GM12801 (cell line): ENCODE measurements around the gene AAK1.

Experiments
- CTCF ChIP-seq: IDR thresholded peaks from one replicate; pipeline ENCODE4 v1.5.1; 2011; ENCODE audit warnings: control low read depth; ENCODE audit not compliant: insufficient read length; ENCODE audit errors: extremely low read depth

AAK1 gene

GRCh38 chr2:69589973-69590652 is 53.4 kb downstream of the AAK1 start:
- TF ChIP-seq CTCF, result no peak

DNA sequence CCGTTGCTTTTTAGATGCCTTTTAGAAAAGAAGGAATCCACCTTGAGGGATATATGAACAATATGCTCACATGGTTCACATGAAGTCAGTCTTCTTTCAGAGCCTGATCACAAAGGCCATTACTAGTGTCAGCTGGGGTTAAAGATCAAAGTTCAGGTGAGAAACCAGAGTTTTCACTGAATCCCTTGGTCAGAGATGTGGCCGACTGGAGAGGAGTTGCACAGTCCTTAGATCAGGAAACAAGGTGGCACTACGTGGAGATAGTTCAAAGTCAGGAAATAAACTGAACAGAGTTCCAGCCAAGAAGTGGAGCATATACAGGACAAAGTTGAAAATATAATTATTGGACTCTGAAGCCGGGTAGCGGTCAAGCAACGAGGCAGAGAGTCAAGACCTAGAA is 54.6 kb downstream of the AAK1 start:
- TF ChIP-seq CTCF, result no peak

DNA sequence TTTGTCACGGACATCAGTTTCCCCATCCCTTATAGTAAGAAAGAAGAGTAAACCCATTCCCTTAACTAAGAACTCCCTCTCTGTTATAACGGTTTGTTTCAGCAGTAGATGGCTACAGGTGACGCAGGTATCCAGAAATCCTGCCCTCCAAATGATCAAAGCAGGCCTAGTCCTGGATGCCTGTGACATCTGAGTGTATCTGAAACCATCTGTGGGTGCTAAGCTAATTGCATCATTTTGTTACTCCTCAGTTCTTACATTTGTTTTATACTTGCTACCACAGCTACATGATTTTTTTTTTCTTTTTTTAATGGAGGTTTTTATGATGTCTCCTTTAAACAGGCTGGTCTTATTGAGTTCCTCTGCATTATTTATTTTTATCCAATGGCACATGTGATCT is 55.1 kb downstream of the AAK1 start:
- no peak for TF ChIP-seq CTCF

GRCh38 chr2:69585855-69586555 is 57.5 kb downstream of the AAK1 start:
- TF ChIP-seq CTCF, result no peak

DNA sequence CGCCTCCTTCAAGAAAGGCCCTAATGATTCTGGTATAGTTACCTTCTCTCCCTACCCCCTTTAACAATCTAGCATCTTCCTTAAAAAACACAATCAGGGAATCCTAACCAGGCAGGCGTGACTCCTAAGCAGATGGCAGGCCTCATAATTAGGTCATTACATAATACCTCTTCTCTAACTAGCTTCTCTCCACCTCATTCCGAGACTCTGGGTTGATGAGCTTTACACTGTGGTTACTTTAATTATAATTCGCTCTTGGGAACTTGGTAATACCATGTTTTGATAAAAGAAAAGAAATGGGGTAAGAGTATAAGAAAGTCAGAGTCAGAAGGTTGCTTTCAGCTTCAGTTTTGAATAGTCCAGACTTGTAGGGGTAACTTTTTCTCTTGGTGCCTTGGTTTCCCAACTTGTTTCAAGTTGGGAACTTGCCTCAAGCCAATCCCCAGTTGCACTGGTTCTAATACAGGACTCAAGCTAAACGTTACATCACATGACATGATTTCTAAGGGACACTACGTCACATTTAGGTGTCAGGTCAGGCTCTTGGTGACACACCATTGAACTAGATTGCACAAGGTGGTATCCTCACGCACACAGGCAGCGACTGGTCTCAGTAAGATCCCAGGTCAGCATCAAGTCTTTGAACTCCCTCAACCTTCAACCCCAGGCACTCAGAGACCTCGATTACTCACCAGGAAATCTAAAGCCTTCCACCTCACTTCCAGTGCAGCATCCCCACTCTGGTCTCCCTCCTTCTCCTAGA is 59.2 kb downstream of the AAK1 start:
- no peak for TF ChIP-seq CTCF

GRCh38 chr2:69583321-69583833 is 60.2 kb downstream of the AAK1 start:
- TF ChIP-seq CTCF, result no peak

GRCh38 chr2:69582582-69583176 is 60.9 kb downstream of the AAK1 start:
- no peak for TF ChIP-seq CTCF
